HG03439 (cell line): ENCODE data around the gene KRTAP10-3.
"Not testable (repeated sequence)": the region's sequence is repeated elsewhere in the genome, so short reads cannot be mapped to it uniquely, and the experiment has no call there.

Experiments used
- ATAC-seq: cut with Tn5 transposase; IDR thresholded peaks from one replicate; pipeline ENCODE4 v1.9.1; 2021; ENCODE audit warnings: mild to moderate bottlenecking, moderate library complexity; ENCODE audit not compliant: unreplicated experiment

Gene KRTAP10-3

DNA sequence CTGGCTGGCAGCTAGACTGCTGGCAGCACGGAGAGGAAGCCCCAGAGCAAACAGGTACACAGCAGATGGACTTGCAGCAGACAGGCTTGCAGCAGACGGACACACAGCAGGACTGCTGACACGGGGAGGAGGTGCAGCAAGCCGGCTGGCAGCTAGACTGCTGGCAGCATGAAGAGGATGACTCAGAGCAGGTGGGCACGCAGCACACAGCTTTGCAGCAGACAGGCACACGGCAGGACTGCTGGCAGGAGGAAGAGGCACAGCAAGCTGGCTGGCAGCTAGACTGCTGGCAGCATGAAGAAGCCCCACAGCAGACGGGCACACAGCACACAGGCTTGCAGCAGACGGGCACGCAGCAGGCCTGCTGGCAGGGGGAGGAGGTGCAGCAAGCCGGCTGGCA is 7.8 kb downstream of the KRTAP10-3 start:
- no peak for ATAC-seq

DNA sequence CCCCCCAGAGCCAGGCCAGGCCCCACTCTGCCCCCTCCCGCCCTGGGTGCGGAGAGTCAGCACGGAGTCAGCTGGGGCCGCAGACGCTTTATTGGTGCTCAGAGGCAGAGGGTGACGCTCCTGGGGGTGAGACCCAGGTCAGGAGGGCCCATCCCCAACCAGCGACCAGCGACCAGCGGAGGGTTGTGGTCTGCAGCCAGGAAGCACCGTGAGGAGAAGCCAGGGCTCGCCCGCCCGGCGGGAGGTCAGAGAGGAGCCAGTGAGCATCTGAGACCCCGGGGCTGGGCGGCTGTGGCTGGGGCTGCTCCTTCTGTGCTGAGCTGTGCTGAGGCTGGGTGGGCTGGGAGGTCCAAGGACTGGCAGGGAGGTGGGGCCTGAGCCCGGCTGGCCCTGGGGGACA is 8.3 kb downstream of the KRTAP10-3 start:
- not testable (repeated sequence) for ATAC-seq

DNA sequence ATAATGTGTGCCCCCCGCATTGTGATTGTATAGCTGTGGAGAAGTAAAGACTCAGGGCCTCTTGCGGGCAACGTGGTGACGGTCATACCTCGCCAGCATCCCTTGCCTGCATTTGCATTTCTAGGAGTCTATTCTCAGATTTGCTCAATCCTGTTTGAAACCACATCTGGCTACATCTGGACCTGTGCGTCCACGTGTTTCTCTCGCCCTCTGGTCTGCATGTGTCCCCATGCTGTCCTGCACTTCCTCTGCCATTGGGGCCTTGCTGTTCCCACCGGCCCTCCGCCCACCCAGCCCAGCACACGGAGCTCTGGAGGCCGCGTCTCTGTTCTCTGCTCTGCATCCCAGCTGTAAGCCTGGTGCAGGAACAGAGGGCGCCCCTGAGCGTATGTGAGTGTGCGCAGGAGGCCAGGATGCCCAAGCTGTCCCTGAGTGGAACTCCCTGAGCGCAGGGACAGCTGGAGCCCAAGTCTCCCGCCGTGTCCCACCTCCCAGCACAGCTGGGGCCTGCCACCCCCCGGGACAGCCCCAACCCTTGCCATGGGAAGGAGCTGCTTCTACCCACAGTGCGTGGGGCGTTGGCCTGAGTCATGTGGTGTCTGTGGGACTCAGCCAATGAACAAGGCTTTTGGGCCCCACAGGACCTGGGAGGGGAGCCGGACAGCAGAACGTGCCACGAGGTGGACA is 8.9 kb downstream of the KRTAP10-3 start:
- ATAC-seq: no peak

DNA sequence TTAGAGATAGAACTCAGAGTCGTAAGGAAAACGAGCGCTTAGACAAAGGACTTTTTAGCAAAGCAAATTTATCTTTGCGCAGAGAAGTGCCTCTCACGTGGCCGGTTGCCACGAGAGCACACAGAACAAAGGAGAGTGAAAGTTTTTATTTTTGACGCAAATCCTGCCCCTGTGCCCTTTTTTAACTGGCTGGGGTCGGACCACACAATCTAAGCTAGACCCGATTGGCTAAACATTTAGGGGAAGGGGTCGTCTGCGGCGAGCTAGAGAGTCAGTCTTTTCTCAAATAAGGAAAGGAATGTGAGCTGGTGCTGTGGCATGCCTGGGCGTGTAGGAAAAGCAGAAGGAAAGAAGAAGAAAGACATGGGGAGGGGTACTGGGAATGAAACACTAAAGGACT is 9.7 kb downstream of the KRTAP10-3 start:
- ATAC-seq: no peak

DNA sequence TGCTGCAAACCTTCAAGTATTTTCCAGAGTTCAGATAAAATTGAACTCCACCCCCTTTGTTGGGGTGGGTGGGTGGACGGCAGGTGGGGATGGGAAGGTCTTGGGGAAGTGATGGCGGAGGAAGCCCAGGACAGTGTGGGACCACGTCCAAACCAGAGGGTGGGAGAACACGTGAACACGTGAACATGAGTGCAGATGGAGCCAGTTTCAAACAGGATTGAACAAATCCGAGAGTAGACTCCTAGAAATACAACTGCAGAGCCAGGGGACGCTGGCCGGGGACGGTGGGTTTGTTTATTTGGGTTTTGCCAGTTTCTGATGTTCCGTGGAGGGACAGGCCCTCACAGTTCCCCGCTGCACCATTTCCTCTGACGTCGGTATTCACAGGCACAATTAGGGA is 10.2 kb downstream of the KRTAP10-3 start:
- ATAC-seq: no peak

DNA sequence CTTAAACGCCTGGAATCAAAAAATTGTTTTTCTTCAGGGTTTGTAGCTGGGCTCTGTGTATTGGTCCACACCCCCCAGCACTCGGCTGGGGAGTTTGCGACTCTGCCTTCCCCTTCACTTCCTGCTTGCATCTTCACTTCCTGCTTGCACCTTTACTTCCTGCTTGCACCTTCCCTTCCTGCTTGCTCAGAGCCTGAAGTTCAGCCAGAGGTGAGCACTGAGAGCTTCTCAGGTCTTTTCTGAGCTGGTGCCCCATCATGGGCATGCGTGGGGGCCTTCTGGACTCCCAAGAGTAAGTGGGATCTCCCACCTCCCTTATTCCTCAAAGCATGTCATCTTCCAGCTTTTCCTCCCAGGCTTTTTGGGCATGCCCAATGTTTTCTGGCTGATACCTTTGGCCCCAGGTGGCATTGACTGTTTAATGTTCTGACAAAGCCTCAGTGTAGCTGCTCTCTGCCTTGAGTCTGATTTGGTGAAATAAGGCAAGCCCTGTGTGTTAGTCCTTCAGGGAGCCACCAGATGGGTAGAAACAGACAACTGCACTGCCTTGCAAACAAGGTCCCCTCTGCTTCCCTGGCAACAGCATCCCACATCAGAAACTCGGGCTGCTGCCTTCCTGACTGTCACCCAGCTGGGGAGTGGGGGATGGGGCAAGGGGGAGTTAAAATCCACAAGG is 10.8 kb downstream of the KRTAP10-3 start:
- ATAC-seq: no peak

DNA sequence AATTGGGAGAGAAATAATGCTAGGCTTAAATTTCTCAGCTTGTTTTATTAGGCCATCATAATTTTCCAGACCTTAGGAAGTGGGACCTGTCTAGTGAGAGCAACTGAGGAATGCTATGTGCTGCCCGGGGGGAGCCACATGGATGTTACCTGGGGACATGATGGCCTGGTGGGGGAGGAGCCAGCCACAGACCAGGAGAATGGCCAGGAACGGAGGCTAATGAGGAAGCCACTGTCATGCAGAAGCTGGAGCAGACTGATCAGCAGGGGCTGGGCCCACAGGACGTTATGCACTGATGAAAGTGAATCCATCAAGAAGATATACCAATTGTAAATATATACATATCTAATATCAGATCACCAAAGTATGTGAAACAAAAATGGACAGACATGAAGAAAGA is 14.0 kb downstream of the KRTAP10-3 start:
- ATAC-seq: no peak

DNA sequence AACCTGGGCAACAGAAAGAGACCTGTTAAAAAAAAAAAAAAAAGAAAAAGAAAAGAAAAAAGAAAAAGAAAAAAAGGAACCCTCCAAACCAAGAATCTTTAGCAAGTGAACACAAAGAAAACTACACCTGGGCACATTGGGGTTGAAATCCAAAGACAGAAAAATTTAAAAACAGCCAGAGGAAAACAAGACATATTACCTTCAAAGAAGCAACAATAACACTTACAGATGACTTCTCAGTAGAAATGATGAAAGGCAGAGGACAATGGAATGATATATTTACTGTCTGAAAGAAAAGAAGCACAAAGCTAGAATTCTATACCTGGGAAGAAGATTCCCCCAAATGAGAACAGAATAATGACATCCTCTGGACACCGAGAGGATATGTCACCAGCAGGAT is 15.9 kb downstream of the KRTAP10-3 start:
- ATAC-seq: no peak

DNA sequence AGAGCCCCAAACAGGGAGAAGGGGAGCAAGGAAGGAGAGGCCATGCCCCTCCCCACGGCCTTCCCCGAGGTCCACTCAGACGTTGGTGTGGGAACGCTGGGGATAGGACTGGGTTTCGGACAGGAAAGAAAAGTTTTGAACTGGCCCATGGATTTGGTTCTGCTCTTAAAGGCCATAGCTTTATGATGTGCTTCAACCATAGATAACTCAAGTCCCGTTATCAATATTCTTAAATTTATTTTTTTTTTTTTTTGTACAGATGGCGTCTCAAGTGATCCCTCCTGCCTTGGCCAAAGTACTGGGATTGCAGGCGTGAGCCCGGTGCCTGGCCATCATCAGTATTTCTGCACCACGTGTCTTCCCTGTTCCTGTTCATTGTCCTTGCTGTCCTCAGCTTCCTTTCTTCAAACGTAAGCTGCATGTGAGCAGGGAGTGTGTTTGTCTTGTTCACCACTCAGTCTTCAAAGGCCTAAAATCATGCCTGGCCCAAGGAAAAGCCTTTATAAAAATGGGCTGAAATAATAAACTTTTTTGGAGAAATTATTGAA is 17.8 kb downstream of the KRTAP10-3 start:
- ATAC-seq: no peak

DNA sequence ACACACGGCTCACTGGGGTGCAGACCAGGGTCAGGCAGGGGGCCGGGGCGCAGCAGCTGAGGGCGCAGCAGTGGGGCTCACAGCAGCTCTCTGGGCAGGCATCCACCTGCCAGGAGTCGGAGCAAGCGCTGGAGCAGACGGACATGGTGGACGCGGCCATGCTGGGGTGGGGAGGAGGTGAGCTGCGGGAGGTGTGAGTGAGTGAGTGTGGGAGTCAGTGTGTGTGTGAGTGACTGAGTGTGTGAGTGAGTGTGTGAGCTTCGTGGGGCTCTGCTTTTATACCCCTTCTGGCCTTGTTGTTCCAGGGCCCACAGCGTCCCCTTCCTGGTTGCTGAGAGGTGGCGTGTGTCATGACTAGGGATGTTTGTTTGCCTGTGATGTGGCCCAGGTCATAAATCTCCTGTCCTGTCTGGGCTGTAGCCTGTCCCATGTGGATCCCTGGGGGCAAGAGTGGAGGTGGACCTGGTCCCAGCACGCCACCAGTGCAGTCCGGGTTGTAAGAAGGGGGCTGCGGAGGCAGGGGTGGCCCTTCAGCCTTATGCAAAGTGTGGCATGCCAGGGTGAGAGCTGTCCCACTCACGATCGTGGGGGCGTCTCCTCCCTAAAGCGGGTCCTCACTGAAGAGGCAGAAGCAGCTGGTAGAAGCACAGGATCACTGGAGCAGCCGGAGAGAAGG is 18.5 kb downstream of the KRTAP10-3 start, which contains the start of gene KRTAP10-1:
TSS of gene KRTAP10-1 (minus strand) at position 205 of the 676 bp plus-strand sequence. CDS start at position 160, 45 bp downstream.
- ATAC-seq: no peak

DNA sequence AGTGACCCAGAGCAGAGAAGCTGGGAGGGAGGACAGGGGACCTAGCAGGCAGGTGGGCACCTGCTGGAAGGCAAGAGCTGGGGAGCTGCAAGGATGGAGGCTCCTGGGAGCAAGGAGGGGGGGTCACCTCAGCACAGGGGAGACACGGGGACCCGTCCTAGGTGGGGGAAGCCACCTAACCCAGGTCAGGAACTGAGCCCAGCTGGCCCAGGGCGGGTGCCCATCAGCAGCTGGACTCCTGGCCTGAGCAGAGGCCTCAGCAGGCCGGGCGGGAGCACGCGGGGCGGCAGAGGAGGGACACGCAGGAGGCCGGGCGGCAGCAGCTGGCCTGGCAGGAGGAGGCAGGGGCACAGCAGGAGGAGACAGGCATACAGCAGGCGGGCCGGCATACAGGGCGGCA is 19.5 kb downstream of the KRTAP10-3 start:
- ATAC-seq: no peak

DNA sequence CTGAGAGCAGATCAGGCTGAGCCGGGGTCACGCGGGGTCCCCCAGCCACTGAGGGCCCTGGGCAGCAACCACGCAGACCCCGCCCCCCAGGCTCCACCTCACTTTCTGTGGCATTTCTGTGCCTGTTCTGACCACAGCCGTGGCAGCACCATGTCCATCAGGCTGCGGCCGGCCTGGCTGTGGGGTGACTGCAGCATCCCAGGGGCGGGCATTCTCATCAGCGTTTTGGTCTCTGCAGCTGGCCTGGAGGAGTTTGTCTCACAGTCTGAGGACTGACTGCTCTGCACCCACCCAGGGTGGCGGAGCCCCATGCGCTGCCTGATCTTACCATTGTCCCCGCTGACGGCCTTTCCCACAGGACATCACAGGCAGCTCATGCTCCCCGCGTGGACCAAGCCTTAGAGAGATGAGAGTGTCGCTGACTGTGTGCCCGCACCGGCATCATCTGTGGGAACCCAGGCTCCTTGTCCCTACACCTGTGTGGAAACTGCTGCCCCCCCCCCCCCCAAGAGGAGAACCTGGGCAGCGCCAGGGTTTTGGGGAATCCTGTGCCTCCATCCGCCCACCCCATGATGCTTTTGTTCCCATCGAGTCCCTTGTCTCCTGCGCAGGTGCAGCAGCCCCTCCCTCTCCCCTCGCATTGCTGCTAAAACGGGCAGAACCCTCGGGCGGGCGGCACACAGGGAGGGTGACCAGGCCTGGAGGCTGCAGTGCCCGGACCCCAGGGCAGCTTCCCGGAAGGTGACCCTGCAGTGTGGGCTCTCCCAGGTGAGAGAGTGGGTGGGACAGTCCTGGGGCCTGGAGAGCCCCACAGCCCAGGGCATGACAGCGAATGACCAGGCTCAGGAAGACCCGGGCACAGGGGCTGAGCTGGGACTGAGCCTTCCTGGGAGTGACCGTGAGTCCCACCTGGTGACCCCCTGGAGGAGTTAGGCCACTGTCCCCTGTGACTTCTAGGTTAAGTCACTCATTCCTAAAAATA is 20.4 kb downstream of the KRTAP10-3 start:
- ATAC-seq: no peak

DNA sequence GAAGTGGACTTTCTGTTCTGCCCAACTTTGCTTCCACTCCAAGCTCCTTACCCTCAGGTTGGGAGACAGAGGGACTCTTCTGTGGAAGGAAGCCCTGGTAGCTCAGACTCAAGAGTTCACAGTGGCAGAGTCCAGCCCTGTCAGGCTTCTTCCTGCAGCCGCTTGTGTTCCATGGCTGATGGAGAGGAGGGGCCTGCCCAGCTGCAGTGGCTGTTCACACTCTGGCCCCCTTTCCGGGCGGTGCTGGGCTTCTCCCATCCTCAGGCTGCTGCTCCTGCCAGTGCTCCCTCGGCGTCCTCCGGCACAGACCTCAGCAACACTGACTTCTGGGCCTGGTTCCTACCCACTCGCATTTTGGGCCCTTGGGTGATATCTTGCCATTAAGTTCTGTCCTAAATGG is 22.6 kb downstream of the KRTAP10-3 start:
- no peak for ATAC-seq

DNA sequence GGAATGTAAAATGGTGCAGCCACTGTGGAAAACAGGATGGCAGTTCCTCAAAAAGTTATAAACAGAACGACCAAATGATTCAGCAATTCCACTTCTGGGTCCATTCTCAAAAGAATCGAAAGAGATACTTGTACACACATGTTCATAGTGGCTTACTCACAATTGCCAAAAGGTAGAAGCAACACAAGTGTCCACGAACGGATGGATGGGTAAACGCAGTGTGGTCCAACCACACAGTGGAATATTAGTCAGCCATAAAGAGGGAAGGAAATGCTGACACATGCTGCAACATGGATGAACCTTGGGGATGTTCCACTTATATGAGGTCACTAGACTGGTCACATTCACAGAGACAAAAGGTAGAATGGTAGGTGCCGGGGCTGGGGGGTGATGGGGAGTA is 23.9 kb downstream of the KRTAP10-3 start:
- ATAC-seq: no peak

DNA sequence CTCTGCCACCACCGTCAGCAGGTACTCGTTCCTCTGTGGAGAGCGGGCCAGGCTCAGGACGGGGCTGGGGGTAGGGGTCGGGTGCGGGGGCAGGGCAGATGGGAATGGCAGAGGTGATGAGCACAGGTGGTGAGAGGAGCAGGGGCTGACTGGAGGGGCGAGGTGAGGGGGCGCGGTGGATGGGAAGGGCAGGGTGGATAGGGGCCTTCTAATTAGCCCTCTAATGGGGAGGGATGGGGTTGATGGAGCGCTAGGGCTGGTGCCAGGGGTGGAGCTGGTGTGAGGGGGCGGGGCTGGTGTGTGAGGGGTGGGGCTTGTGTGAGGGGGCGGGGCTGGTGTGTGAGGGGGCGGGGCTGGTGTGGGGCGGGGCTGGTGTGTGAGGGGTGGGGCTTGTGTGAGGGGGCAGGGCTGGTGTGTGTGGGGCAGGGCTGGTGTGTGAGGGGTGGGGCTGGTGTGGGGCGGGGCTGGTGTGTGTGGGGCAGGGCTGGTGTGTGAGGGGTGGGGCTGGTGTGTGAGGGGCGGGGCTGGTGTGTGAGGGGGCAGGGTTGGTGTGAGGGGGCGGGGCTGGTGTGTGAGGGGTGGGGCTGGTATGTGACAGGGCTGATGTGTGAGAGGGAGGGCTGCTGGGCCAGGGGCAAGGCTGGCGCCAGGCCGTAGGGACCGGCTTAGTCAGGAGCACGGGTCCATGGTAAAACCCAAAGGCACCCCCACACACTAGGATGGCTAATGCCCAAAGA is 24.5 kb downstream of the KRTAP10-3 start:
- no peak for ATAC-seq

DNA sequence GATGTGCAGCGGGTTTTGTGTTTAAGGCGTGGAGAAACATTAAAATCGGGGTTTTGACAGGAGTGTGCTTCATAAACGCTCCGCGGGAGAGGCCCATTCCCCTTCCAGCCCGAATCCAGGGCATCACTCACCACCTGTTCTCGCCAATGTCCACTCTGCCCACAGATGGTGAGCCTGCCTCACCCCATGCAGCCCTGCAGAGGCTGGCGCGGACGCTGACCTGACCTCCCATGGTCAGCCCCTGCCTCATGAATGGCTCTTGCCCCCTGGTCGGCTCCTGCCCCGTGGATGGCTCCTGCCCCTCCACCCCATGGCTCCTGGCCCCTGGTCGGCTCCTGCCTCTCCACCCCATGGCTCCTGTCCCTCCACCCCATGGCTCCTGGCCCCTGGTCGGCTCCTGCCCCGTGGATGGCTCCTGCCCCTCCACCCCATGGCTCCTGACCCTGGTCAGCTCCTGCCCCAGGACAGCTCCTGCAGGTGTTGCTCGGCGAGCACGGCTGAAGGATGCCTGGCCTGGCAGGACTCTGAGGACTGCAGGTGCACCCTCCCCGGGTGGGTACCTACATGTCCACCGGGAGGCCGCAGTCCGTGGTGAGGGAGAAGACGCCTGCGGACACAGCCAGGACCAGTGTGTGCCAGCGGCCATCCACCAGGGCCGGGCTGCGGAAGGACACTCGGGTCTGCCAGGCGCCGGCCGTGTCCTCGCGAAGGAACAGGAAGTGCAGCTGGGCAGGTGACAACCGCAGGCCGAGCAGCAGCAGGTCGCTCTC is 25.3 kb downstream of the KRTAP10-3 start:
- ATAC-seq: no peak

DNA sequence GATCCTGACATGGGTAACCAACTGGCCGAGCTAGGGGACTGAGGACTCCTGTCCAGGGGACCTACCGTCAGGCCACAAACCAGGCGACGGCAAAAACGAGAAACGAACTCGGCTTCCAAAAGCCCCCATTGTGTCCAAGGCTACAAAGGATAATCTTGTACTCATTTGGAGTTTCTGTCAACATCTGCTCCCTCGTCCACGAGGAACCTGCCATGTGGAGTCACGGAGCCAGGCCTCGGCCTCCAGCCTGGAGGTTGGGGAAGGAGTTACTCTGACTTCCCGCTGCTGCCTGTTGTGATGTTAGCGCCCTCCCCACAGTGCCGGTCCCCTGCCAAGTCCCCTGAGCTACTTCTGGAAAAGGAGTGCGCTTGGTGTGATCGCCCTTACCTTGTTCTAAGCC is 25.9 kb downstream of the KRTAP10-3 start:
- no peak for ATAC-seq

DNA sequence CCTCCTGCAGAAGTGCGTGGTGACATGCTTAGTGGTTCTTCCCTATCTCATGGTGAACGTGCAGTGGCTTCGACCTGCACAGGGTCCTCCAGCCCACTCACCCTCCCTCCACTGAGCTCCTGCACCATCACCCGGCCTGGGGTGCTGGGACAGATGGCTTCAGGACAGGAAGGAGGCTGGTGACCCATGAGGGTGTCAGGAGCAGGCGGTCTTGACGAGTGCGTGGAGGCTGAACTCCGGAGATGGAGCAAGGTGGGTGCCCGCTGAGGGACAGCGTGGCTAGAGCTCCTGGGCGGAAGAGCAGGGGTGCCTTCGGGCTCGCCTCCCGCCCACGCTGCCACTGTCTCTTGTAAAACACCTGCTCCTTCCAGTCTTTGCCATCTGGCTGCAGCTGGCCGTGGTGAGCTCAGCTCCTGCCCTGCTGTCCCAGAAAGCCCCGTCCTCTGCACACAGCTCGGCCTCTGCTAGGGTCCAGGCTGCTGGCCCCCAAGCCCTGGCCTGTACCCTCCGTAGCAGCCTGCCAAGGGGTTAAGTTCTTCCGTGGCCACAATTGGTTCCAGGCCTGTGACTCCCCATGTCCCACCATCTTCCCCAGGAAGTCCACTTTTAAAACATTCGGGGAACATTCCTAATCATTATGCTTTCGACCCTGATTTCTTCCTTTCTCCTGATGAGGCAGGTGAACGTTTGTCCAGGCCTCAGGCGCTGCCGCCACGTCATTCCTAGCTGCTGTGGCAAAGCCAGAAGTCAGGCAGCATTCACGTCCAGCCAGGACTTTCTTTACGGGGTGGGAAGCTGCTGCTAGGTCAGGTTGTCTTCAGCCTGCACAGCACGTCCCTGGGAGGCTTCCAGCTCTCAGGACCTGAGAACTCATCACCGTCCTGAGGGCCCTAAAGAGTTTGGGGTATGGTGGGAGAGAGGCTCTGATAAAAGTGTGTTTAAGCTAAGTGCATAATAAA is 26.7 kb downstream of the KRTAP10-3 start:
- ATAC-seq: no peak
